Activated CD8-positive, alpha-beta memory T cell treated with anti-CD3 and anti-CD28 coated beads for 4 hours (primary cell): Measurements from ENCODE around the gene KRT40.

Experiments
- DNase-seq, 2 donors: peaks; one replicate each; pipeline ENCODE4 v3.0.0-alpha.2; 2020; ENCODE audit warnings: low read depth in 2 of 2

The KRT40 gene

GRCh38 chr17:40996829-40997228, 12.7 kb upstream of the KRT40 start:
- no peak for DNase-seq

- no peak for DNase-seq
Observed at GRCh38 chr17:40995116-40995515, 11.0 kb upstream of the KRT40 start.

DNA sequence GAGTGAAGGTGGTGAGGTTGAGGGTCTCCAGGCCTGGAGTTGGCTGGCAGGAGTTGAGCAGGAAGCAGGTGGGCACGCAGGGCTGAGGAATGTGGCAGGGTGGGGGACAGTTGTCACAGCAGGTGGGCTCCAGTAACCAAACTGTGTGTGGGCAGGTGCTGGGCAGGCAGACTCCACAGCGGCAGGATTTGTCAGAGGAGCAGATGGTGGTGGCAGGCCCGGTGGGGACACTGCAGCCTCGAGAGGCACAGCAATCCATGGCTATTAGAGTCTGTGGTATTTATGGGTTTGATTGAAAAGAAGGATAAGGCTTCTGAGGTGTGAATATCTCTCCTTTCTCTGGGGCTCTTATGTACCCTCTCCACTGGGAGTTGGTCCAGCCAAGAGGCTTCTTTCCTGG, 9.7 kb upstream of the KRT40 start, which contains the start of gene KRTAP3-3:
Gene KRTAP3-3 (minus strand): TSS at position 326 of the 400 bp plus-strand sequence. CDS start 67 bp downstream, at position 259.
- no peak for DNase-seq

DNA sequence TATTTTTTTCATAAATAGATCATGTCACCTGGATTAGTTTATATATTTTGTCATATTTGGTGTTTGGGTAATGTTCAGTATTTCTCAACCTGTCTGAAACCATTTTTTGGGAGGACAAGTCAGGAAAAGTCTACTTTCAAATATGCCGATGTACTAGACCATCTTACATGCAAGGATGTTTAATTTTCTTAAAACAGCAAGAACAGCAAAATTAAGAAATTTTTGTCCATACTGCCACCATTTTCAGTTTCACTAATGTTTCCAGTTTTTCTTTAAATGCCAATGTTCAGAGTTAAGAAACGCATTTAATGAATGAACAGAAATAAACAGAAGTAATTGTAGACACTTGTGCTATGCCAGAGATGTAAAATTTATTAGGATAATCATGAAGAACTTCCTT, 9.0 kb upstream of the KRT40 start:
- no peak for DNase-seq

- DNase-seq = no peak
Observed at GRCh38 chr17:40992666-40993065, 8.5 kb upstream of the KRT40 start.

- no peak for DNase-seq
Observed at GRCh38 chr17:40986920-40987319, 2.8 kb upstream of the KRT40 start.

GRCh38 chr17:40981115-40981514, 3.0 kb downstream of the KRT40 start:
- DNase-seq = no peak

DNA sequence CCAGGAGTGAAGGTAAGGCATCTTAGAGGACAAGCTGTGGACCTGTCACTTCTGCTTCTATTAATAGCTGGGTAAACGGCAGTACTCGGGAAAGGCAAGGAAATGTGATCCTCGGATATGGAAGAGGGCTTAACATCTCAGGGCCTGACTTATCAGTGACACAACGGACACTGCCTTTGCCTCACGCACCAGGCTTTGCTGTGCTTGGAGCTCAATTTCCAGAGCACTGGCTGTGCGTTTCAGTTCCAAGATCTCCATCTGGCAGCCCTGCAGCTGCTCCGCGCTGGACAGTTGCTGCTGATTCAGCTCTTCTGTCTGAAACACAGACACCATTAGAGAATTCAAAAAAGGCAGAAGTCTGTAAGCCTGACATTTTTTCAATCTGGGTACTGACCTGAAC, 3.5 kb downstream of the KRT40 start:
- DNase-seq = no peak

DNA sequence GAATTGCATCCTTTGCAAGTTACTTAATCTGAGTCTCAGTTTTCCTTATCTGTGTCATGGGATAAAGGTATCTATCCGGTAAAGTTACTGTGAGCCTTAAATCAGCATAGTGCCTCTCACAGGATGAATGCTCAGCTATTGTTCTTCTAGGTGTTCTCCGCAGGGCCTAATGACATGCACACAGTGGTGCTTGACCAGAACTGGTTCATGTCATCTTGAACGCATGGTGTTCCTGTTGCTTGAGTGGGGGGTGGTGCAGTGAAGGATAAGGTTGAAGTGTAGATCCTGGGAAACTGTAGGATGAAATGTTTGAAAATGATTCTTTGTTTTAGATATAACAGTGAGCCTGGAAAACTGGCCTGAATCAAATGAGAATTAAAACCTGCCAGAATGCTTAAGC, 4.0 kb downstream of the KRT40 start:
- DNase-seq = no peak

- DNase-seq = no peak
Observed at GRCh38 chr17:40978575-40979151, 5.5 kb downstream of the KRT40 start.

DNA sequence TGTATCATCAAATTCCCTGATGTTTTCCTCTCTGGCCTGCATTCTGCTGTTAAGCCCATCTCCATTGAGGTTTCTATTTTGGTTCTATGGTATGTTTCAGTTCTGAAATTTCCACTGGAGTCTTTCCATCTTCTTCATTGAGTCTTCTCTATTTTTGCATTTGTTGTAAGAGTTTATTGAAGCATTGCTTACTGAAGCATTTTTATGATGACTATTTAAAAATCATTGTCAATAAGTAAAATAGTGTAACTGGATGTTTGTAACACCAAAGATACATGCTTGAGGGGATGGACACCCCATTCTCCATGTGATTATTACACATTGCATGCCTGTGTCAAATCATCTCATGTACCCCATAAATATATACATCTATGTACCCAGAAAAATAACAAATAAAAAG, 8.6 kb downstream of the KRT40 start:
- no peak for DNase-seq

- no peak for DNase-seq
Observed at GRCh38 chr17:40974366-40974765, 9.8 kb downstream of the KRT40 start.

DNA sequence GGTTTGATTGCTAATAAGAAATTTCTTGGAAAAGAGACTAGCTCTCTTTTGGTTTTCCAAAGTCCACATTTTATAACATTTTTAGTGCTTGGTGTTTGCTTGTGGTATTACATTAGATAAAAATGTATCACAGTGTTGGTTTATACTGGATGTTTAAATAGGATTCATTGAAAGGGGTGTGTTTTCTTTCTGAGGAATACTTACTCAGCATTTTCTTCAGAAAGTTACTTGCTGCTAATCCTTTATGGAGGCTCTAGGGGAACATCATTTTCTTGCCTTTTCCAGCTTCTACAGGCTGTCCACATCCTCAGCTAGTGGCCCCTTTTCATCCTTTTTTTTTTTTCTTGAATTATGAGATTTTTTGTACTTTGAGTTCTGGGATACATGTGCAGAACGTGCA, 16.5 kb downstream of the KRT40 start:
- DNase-seq = no peak

- no peak for DNase-seq
Observed at GRCh38 chr17:40966848-40967247, 17.3 kb downstream of the KRT40 start, which contains the start of gene KRT39. KRT39 (minus strand) TSS chr17:40966948; CDS start chr17:40966856, 92 bp downstream.

- DNase-seq = no peak
Observed at GRCh38 chr17:40963838-40964237, 20.3 kb downstream of the KRT40 start.

DNA sequence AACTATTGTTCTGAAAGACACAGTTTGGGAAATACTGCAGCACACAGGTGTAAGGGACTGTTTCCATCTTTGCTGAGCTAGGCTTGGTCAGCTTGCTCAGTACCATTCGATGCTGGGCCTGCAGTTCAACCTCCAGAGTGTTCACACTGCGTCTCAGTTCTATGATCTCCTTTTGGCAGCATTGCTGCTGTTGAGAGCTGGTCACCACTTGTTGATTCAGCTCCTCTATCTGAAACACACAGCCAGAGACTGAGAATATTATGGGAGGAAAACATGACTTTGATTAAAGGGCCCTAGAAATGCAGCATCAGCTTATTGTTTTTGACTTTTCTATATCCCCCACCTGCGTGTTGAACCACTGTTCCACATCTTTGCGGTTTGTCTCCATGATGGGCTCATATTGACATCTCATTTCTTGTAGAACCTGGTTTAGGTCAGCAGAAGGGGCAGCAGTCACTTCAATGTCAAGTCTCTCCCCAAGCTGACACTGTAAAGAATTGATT, 22.0 kb downstream of the KRT40 start:
- no peak for DNase-seq

- no peak for DNase-seq
Observed at GRCh38 chr17:40961591-40961990, 22.5 kb downstream of the KRT40 start.

DNA sequence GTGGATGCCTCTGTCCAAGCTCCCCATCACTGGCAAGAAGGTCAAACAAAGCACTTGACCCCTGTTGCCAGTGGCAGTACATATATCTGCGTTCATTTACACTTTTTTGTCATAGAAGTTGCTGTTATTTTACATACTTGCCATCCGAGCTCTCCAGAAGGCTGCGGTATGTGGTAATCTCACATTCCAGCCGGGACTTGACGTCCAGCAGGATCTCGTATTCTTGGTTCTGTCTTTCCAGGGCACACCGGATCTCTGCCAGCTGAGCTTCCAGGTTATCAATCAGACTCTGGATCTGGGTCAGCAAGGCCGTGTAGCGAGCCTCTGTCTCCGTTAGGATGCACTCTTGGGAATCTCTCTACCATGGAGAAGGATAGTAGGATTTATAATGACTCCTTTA, 24.0 kb downstream of the KRT40 start:
- DNase-seq = no peak

GRCh38 chr17:40958086-40958953, 25.8 kb downstream of the KRT40 start:
- no peak for DNase-seq

DNA sequence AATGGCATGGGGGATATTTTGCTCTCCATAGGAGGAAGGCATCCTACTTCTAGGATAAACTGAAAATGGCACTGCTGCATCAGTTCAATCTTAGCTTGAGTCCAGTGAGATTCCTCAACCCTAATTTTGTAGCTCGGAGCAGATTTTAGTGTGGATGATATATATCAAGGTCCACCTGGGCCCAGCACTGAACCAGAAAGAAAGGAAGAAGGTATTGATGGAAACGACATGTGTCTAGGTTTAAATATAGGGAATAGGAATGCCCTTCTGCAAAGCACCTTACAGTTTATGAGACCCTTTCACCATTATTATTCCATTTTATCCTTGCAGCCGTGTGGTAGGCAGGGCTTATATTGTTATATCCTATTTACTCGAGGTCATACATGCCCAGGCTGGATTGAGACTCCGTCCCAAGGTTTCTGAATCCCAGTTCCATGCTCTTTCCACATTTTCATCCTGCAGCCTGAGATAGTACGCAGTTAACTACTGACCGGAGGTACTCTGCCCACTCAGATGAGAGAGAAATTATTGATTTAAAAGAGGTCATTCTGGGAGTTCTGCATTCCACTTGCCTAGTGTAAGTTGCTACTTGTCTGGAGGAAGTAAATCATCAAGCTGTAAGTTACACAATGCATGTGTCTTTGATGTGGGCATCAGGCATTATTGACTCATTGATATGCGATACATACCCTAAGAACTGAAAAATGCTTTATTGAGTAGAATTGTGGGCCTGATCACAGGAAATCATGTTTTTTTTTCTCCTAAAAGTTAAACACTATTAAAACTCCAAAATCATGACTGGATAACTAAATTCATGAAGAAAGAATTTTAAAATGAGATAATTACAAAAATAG, 27.5 kb downstream of the KRT40 start:
- no peak for DNase-seq

- DNase-seq = no peak
Observed at GRCh38 chr17:40953881-40954280, 30.2 kb downstream of the KRT40 start.

DNA sequence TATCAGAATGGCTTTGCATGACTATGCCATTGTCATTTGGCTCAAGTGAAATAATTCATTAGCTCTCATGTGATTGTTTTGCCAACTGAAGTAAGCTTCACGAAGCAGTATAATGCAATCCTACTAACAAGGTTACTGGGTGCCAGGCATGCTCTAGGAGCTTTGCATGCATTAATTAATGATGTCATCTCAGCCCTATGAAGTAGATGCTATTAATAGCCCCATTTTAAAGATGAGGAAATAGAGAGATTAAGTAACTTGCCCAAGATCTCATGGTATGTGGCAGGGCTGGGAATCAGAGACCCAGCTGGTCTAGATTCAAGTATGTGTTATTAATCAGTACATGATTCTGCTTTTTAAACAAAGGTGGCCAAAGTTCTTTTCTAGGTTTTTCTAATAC, 31.5 kb downstream of the KRT40 start:
- no peak for DNase-seq
